Stimulated activated CD4-positive, alpha-beta T cell treated with anti-CD3 and anti-CD28 coated beads, TNF-alpha, amount 100 ng/mL, for 4 hours (primary cell): ENCODE results near the gene SLC33A1.
"Not testable (repeated sequence)": the region's sequence is repeated elsewhere in the genome, so short reads cannot be mapped to it uniquely, and the experiment has no call there.

Source experiments
- DNase-seq, 3 experiments: peaks; one replicate each; pipeline ENCODE4 v3.0.0-alpha.2; 2020; ENCODE audit warnings: low read depth in 3 of 3

Gene SLC33A1

GRCh38 chr3:155854141-155854940 is at the start of gene SLC33A1:
Gene SLC33A1, minus strand, starts transcription at chr3:155854427. Its CDS starts 430 bp downstream, at chr3:155853997.
- peak; percentile 93 to 98 (median 97) for DNase-seq

DNA sequence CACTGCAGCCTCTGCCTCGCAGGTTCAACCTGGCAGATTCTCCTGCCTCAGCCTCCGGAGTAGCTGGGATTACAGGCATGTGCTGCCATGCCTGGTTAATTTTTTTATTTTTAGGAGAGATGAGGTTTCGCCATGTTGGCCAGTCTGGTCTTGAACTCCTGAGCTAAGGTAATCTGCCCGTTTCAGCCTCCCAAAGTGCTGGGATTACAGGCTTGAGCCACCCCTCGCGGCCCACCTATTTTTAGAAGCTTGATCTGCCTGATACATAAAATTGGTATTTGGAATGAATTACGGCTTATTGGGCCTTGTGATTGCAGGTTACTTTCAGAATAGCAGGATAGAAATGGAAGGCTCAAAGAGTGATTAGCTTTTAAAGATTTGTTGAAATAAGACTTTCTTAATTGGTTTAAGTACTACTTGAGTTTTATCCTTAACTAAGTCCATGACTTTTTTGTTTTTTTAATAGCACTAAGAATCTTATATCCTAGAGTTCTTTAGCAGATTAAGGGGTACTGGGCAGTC is 41.2 kb upstream of the SLC33A1 start:
- no peak for DNase-seq

DNA sequence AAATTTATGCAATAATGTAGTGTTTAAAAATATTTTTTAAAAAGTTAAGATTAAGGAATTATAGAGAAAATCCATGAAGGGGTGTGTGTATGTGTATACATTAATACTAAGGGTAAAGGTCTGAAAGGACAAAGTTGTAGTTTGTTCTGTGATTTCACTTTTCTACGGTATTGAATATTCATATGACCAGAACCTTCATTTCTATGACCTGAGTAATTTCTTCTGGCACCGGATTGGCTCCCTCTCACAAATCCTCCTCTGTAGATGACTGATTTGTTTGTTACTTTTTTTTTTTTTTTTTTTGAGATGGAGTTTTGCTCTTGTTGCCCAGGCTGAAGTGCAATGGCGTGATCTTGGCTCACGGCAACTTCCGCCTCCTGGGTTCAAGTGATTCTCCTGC is 37.1 kb upstream of the SLC33A1 start:
- DNase-seq = no peak

DNA sequence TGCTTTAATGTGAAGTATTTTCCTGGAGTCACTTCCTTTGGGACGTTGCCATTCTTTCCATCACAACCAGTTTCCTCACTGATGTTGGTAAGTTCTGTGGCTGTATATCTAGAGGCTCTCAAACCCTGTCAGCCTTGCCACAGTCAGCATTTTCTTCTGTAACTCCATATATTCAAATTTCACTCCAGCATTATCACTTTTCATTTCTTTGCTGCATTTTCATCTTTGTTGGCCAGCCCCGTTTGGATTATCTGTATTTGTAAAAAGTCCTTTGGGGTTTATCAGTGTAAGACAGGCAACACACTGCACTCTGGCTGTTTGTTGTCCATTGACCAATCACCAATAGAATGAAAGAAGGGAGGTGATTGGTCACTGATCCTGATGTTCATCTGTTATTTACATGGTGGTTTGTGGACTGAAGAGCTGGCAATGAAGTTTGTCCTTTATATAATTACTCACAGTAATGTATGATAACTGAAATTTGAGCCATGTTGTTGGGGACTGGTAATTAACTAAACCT is 36.5 kb upstream of the SLC33A1 start:
- DNase-seq = no peak

DNA sequence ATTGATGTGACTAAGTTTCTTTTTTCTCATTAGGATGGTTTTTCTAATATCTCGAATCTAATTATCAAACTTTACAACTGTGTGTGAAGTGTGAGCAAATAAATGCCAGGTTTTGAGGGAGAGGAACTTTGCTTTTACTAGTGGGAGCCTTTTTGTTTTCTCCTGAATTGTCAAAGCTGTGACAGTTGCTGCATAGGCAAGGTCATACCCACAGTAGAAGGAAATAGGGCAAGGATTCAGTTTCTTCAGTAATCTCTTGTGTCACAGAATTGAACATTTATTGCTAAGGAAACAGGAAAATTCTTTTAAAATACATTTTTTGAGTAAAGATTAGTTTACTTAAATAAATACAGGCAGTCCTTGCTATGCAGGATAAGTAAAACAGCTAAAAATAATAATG is 35.7 kb upstream of the SLC33A1 start:
- no peak for DNase-seq

GRCh38 chr3:155889212-155889611 is 35.0 kb upstream of the SLC33A1 start:
- no peak for DNase-seq

- DNase-seq = no peak
Measured at GRCh38 chr3:155886915-155887314, 32.7 kb upstream of the SLC33A1 start.

- not testable (repeated sequence) for DNase-seq
Measured at GRCh38 chr3:155886348-155886747, 32.1 kb upstream of the SLC33A1 start.

- DNase-seq = no peak
Measured at GRCh38 chr3:155885292-155885691, 31.1 kb upstream of the SLC33A1 start.

DNA sequence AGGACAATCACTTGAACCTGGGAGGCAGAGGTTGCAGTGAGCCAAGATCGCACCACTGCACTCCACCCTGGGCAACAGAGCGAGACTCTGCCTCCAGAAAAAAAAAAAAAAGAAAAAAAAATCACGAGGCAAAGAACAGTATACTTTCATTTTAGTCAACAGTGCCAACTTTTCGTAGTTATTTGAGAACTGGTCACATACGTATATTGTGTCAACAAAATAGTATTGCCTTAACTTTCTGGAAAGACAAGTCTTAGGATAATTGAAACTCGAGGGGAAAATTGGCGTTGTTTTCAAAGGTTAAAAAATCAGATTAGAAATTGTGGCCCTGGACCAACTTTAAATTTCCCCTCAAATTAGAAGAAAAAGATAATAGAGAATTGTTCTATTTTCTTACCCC is 30.1 kb upstream of the SLC33A1 start:
- DNase-seq = no peak

DNA sequence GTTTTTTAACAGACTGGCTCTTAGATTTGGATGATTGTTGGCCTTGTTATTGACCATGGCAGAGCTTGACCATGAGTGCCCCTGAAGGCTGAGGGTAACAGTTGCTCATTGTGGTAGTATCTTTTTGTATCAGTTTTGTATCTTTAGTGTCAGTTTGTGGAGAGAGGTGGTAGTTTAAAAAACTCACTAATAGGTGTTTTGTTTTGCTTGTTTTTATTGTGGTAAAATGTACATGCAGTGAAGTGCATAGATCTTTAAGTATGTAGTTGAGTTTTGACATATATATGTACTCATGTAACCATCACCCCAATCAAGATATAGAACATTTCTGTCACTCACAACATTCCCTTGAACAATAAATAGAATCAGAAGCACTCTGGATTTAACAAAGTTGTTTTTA is 26.1 kb upstream of the SLC33A1 start:
- no peak for DNase-seq

DNA sequence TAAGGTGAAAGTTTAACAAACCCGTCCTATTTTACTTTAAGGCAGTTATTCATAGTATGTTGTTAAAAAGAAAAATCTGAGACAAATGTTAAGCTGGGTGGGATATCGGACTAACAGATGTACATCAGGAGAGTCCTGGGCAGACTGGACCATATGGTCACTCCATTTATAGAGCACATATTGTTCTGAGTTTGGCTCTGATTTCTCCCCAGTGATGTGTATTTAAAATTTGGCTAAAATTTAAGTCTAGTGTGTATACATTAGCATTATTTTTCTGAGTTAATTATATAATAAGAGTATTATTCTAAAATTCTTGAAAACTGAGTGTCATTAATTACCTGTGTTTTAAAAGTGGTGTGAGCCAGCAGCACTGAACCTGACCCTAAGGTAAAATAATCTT is 22.3 kb upstream of the SLC33A1 start:
- DNase-seq = no peak

GRCh38 chr3:155876037-155876436 is 21.8 kb upstream of the SLC33A1 start:
- DNase-seq = no peak

DNA sequence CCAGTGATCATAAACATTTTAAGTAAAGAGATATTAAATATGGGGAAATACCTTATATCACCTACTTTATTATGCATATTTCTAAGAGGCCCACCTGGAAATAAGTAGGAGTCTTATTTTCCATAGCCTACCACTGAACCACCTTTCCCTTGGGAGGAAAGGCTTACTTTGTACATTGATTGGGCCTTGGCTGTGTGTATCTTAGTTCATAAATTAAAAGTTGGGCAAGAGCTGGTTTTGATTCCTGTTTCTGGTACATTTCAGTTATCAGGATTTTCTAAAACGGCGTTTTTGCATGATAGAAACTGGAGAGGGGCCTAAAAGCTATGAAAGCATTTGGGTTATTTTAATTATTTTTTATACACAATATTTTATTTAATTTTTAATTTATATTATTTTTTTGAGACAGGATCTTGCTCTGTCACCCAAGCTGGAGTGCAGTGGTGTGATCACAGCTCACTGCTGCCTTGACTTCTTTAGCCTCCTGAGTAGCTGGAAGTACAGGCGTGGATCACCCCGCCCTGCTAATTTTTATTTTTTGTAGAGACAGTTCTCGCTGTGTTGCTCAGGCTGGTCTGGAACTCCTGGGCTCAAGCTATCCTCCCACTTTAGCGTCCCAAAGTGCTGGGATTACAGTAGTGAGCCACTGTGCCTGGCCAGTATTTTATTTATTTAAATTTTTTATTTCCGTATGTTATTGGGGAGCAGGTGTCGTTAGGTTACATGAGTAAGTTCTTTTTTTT is 18.8 kb upstream of the SLC33A1 start:
- DNase-seq = no peak

- no peak for DNase-seq
Measured at GRCh38 chr3:155871746-155872158, 17.5 kb upstream of the SLC33A1 start.

DNA sequence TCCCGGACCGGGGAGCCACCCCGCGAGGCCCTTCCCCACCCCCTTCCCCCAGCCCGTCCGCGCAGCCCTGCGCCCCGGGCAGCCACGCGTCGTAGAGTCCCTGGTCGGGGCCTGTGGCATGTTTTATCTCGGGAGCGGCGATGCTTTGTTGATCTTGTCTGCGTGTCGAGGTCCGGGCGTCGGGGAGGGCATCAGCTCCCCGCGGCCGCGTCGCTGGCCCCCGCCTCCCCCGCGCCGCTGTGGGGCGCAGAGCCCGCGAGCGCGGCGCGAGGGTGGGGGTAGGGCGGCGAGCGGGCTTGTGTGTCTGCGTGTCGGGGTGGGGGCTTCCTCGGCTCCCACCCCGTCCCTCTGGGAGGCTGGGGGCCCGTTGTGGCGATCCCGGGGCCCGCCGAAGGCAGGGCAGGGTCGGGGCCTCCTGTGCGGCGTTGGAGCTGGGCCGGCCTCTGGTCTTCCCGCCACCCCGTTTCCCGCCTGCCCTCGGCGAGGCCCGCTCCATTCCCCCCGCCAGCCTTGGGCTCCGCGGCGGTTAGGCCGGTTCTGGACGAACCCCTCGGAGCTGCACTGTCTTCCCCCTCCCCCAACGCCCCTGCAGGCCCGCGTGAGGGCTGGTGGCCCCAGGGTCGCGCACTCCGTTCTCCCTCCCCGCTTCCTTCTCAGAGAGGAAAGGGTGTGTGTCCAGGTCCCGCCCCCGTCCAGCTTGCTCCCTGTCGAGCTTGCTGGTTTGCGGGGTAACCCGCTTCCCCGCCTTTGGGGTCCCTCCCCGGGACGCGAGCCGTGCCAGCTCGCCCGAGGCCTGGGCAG is 16.9 kb upstream of the SLC33A1 start:
- DNase-seq = peak; percentile 11 to 28 (median 16)

GRCh38 chr3:155870133-155870944 is 16.1 kb upstream of the SLC33A1 start, which contains the start of gene GMPS:
Gene GMPS, plus strand, starts transcription at chr3:155870650. Its CDS starts 221 bp downstream, at chr3:155870871.
- DNase-seq = peak; percentile 89 to 95 (median 93)

DNA sequence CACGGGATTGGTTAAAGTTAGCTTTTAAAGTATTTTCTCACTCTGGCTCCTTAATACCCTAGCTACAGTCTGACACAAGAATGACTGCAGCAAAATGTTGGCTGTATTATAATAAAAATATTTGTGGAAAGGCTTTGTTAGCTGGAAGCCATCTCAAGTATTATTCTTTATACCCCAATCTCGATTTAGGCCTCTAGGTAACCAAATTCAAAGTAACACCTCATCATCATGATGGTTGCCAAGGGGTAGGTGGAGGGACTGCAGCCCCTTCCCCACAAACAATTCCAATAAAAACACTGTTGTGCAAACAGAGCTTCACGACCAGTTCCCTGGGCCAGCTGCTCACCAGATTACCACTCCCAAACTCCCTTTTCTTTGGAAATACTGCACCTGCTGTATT is 15.5 kb upstream of the SLC33A1 start:
- DNase-seq = no peak

- DNase-seq = no peak
Measured at GRCh38 chr3:155863072-155863784, 9.0 kb upstream of the SLC33A1 start.
